GM13977 (cell line): ENCODE results near the gene TEX19.

Source experiments
- DNase-seq: peaks from one replicate; pipeline ENCODE4 v3.0.0; 2012; ENCODE audit warnings: low spot score
- CTCF ChIP-seq: IDR thresholded peaks from 2 replicates; pipeline ENCODE4 v1.5.1; 2012; ENCODE audit warnings: mild to moderate bottlenecking, control low read depth; ENCODE audit not compliant: insufficient read depth; ENCODE audit errors: extremely low read depth, missing control alignments
- in situ Hi-C: fragments of 300-500 bp; cut with MboI; formaldehyde crosslinking; loops from one replicate; pipeline ENCODE4 v1.12.0; 2022; ENCODE audit warnings: low sequenced_read_pairs, low pct_unique_long_range_greater_than_20kb, mixed read lengths, inconsistent platforms; ENCODE audit not compliant: unreplicated experiment

The TEX19 gene

GRCh38 chr17:82351254-82351712 lies 7.8 kb upstream of the TEX19 start:
- no peak for DNase-seq
- no peak for TF ChIP-seq CTCF
- in situ Hi-C loops, result loop anchor here (10.0 kb wide), 1 partner anchor 204 kb away; no protein-coding TSS in a partner anchor

- peak; percentile 91 for DNase-seq
- TF ChIP-seq CTCF, result peak; percentile 93
- in situ Hi-C loops, result loop anchor here (10.0 kb wide), 1 partner anchor 203 kb away; no protein-coding TSS in a partner anchor
Measured at GRCh38 chr17:82351713-82352488, 7.1 kb upstream of the TEX19 start.

DNA sequence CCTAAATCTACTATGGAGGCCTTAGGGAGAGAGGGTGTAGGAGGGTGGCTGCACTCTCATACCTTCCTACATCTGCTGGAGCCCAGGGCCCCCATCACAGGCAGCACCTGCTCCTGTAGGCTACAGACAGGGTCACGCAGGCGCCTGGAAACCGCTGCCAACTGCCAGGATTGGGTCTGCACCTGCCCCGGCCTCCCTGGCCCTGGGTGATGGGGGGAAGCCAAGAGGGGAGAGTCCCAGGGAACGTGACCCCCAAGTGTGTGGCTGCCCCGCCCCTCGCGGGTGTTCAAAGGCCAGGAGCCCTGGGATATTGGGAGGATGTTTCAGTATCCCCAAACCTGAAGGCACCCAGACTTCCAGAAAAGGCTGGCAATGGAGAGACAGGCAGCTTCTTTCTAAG lies 5.6 kb upstream of the TEX19 start:
- in situ Hi-C loops, result loop anchor here (10.0 kb wide), 1 partner anchor 201 kb away; no protein-coding TSS in a partner anchor
- DNase-seq, result no peak

GRCh38 chr17:82354804-82355308 lies 4.2 kb upstream of the TEX19 start:
- in situ Hi-C loops, result loop anchor here (10.0 kb wide), 1 partner anchor 200 kb away; no protein-coding TSS in a partner anchor
- DNase-seq, result no peak
- no peak for TF ChIP-seq CTCF

More for the DNA sequence above, 5.6 kb upstream of the TEX19 start:
- TF ChIP-seq CTCF, result no peak

DNA sequence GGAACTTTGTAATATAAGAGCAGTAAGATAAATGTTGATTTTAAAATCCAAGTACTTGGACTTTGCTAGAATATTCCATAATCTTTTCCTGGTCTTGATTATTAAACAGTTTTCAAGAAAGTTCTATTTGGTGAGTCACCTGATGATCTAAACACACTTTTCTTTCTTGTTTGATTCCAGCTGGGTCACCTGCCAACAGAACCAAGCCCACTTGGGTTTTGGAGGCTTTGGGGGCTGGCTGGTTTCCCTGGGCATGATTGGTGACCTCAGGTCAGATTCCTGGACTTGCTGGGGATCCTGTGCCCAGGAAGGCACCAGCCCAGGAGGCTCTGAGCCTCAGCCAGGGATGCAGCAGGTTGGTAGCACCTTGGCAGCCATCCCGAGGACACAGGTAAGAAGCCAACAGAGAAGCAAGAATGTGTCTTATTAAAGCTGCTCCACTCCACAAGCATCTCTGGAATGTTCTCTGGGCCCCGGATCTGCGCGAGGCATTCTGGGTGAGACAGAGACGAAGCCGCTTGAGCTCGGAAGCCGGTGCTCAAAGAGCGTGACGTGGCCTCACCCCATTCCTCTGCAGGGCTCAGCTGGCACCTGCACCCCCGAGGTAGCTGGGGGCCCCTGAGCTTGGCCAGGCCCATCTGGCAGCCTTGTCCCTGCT lies 3.1 kb upstream of the TEX19 start:
- in situ Hi-C loops, result loop anchor here (10.0 kb wide), 1 partner anchor 199 kb away; no protein-coding TSS in a partner anchor
- DNase-seq, result no peak
- TF ChIP-seq CTCF, result no peak

DNA sequence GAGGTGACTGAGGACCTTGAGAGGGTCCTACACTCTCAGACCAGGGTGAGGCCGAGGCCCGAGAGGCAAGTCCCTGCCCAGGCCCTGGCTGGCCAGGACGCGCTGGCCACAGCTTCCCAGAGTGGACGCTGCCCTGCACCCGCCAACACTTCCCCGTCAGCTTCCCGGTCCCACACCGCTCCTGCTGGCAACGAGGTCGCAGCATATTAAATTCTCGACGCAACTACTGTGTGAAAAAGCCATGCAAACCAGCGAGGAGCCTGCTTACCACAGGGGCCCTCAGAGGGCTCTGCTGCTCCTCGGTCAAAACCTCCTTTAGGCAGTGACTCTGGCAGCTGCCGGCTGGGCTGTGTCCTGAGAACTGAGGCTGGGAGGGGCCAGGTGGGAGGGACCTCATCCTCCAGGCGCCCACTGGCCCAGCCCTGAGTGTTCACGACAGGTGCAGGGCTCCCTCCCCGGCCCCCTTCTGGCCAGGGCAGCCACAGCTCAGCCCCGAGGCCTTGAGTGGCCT lies 2.1 kb upstream of the TEX19 start:
- in situ Hi-C loops, result loop anchor here (10.0 kb wide), 1 partner anchor 198 kb away; no protein-coding TSS in a partner anchor
- DNase-seq, result no peak
- no peak for TF ChIP-seq CTCF
